Fibroblast of skin of left biceps (primary cell): Measurements from ENCODE around the gene BICC1.
A peak's percentile ranks its signal among the peaks of the same experiment; 100 is the strongest.

Source experiments
- DNase-seq, 2 experiments: peaks; one replicate each; pipeline ENCODE4 v3.0.0-alpha.2; 2013; ENCODE audit warnings: low read depth in 2 of 2

Gene BICC1

GRCh38 chr10:58515291-58515941 lies 2.7 kb downstream of the BICC1 start:
- DNase-seq = no peak

DNA sequence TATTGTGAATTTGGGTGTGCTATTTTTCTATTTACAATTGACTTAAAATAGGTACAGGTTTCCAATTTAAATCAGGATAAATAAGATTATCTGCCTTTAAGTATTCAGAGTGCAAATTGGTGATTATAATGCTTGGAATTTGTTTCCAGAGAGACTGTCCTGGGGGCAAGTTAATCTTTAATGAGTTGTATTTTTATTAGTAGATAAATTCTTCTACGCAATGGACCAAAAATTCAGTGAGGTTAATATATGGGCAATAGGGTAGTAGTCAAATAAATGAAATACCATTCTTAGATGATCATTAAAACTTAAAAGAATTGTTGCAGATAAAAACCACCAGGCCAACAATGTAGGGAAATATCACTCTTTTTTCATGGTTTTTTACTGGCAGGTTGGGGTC lies 3.4 kb downstream of the BICC1 start:
- DNase-seq = no peak

DNA sequence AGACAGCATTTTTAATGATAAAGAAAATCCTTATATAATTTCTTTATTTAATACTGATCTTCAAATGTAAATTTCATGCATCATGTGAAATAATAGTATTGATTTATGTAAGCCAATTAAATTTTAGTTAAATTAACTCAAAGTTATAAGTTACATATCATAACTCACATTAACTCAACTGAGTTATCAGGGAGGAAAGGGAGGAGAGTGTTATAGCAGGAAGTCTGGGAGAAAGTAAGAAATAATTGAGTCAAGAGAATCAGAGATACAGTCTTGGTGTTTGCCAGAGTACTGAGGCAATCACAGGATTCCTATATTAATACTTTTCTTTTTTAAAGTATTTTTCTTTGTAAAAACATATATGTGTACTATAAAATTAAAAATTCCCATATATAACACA lies 4.0 kb downstream of the BICC1 start:
- no peak for DNase-seq

DNA sequence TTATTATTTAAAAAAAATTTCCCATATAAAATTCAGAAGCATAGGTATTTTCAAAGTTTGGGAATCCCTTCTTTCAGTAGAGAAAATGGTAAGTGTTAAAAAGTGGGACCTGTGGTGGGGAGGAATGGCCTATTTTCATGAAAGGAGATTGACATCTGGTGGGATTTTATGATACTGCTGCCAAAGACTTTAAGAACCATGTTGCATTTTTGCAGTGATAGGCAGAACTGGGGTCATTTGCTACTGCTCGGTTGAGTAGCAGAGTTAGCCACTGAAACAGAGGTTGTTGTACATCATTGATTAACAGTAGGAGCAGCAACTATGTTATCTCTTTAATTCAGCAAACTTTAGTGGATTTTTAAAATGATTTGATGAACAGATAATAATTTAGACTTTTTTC lies 4.4 kb downstream of the BICC1 start:
- DNase-seq = no peak

DNA sequence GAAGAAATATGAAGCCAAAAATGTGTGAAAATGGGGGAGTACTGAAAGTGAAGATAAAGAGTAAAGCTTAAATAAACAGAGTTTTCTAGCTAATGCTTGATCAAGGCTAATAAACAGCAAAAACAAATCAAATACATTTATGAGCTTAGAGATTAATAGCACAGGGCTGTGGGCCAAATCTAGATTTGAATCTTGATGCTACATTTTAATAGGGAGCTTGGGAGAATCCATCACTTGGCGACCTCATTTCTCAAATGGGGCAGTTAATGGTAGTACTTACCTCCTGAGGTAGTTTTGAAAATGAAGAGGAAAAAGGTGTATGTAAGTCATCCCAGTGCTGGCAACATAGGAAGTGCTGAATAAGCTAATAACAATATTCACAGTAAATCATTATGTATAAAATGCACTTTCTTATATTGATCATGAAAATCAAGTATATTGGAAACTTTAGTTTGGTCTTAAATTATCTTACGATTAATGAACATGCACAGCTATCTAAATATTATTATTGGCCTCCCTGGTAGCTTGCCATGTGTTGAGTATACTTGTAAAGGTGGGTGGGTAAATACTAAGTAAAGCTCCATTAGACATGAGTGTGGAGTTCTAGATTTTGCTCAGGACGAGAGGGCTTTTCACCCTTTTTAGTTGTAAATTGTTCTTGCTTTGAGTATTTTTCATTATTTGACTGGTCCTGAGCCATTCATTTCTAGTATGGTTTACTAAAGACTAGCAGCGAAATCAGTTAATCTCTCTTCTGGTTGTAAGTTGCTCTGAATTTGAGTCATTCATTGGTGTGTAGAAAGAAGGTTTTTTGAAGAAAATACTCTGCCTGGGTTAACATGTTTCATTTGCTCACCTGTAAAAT lies 5.1 kb downstream of the BICC1 start:
- DNase-seq = no peak

DNA sequence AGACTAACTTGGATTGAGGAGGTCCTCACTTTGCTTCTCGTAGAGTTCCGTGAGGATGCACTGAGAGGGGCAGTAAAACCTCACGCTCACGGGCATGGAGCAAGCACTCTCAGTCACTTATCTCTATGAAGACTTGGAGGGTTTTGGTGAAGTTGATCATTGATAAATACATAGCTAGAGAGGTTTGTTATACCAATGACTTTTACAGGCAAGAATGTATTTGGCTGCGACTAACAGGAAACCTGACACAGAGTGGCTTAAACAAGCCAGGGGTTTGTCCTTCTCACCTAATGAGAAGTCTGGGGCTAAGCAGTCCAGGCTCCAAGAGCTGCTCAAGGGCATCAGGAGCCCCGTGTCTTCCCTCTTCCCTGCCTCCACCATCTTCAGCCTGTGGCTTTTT lies 6.1 kb downstream of the BICC1 start:
- DNase-seq = no peak

- DNase-seq = no peak
These were observed 16.5 kb downstream of the BICC1 start for GRCh38 chr10:58529077-58529728.

- peak in 1 of 2 experiments; percentile 39 for DNase-seq
These were observed 18.5 kb downstream of the BICC1 start for GRCh38 chr10:58531084-58531695.

GRCh38 chr10:58535311-58535710 lies 22.6 kb downstream of the BICC1 start:
- no peak for DNase-seq

GRCh38 chr10:58543141-58543540 lies 30.5 kb downstream of the BICC1 start:
- DNase-seq = no peak

GRCh38 chr10:58544135-58544534 lies 31.5 kb downstream of the BICC1 start:
- DNase-seq = no peak

- no peak for DNase-seq
These were observed 32.8 kb downstream of the BICC1 start for GRCh38 chr10:58545427-58545826.

DNA sequence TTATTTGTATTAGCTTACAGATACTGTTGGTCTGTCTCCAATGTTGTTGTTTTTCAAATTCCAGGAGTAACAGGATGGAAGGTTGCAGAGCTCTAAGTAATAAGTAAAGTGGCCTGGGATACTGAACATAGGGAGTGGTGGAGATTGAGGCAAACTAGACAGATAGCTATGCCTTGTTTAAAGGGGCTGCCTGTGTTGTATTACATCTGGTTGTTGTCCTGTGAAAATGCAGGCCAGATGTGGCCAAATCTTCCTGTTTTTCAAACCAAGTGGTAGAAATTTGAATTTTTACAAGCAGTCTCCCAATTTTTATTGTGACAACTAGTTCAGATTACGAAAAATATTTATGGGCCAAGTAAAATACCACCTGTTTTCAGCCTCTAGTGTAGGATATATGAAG lies 33.5 kb downstream of the BICC1 start:
- DNase-seq = no peak

GRCh38 chr10:58546722-58547445 lies 34.2 kb downstream of the BICC1 start:
- no peak for DNase-seq

GRCh38 chr10:58547963-58548362 lies 35.3 kb downstream of the BICC1 start:
- DNase-seq = no peak

DNA sequence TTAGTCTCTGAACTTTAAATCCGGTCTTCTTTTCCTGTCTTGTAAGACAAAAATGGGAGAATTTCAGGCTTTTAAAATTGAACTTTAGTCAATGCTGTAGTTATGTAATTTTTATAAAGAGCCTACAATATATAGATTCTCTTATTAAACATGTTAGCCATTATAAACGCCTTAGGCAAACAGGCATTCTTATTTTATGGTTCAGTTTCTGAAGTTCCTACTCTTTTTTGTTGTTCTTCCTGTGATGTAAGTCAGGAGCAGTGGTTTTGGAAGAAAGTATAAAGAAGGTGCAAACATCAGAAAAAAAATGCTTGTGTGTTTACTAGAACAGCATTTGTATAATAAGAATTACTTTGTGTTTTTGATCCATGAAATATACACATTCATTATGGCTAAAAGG lies 41.6 kb downstream of the BICC1 start:
- no peak for DNase-seq

DNA sequence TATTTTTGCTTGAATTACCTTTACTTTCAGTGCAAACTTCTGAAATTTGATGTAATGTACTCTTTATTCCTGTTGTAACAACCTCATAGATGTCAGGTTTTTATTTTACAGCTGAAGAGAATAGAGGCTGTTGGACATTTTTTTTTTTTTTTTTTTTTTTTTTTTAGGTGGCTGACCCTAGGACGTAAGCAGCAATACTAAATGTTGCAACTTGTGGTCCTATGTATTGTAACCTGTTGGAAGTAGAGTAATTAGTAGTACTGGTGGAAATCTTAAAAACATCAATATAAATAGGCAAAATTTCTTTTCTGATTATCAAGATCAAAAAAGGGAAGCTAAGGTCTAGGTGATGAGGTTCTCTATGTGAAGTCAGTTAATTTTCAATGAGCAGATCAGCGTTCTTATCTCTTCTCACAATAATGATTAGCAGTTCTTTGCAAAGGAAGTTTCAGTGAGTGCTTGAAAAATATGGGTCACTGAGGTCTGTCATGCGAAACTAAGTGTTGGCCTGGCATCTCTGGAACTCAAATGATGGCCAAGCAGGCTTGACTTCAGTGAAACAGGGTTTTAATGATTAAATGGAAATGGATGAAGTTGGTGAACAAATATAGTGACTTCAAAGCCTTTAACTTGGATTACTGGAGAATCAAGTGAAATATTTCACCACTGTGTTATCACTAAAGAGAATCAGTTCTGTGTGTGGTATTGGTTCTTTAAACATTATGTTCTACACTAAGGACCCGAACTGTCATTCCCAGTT lies 42.7 kb downstream of the BICC1 start:
- DNase-seq = no peak

GRCh38 chr10:58555930-58556311 lies 43.2 kb downstream of the BICC1 start:
- DNase-seq = no peak

DNA sequence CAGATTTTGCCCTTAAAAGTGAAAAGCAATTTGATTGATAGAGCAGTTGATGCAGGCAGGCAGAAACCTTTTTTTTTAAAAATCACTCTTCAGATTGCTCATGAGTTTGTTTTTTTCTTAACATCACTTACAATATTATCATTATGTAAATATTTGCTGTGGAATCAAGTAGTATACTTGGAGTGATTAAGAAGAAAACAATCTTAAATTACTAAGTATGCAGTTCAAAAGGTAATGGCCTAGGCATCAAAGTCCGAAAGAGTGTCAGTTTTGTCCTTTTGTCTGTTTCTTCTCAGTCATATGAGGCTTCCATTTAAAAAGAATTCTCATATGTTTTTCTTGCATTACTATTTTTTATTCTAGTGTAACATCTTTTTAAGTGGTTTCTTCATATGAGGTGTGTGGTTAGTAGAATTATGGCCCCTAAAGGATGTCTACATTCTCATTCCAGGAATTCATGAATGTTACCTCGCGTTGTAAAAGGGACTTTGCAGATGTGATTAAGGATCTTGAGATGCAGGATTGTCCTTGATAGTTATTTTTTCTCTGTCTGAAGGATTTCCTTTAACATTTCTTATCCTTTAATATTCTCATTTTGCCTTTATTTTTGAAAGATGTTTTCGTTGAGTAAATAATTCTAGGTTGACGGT lies 44.0 kb downstream of the BICC1 start:
- no peak for DNase-seq

DNA sequence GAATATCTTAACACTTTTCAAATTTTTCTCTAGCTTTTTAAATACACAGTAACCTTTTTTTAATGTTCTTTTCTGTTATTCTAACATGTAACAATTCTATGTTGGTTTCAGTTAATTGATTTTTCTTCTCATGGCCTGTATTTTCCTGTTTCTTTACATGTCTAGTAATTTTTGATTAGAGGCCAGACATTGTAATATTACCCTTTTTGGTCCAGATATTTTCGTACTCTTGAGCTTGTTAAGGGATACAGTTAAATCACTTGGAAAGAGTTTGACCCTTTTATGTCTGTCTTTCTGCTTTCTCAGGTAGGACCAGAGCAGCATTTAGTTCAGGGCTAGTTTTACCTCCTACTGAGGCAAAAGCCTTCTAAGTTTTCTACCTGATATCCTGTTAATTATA lies 45.0 kb downstream of the BICC1 start:
- no peak for DNase-seq

DNA sequence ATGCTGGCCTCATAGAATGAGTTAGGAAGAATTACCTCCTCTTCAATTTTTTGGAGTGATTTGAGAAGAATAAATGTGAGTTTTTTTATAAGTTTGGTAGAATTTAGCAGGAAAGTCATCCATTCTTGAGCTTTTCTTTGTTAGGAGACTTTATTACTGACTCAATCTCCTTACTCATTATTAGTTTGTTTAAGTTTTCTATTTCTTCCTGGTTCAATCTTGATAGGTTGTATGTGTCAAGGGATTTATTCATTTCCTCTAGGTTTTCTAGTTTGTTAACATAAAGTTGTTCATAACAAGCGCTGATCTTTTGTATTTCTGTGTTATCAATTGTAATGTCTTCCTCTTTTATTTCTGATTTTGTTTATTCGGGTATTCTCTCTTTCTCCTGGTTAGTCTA lies 47.4 kb downstream of the BICC1 start:
- no peak for DNase-seq
